ENCODE data around the gene MAN1A1.

DNA sequence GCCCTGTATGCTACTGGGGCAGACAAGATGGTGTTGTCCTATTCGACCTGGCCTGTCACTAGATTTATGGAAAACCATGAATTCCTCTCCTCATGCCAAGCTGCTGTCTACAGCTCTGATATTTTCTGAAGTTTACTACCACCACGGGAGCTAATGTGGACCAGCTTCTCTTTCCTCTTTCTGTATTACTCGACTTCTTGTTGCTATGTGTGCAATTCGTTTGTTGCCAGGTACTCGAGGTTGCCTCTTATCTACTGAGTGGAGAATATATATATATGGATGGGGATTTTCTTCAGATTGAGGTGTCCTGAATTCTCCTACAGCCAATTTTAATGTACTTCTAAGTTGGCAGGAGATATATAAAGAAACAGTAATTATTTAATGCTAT is 34.7 kb downstream of the MAN1A1 start:
- TF ChIP-seq, protein P1, sequence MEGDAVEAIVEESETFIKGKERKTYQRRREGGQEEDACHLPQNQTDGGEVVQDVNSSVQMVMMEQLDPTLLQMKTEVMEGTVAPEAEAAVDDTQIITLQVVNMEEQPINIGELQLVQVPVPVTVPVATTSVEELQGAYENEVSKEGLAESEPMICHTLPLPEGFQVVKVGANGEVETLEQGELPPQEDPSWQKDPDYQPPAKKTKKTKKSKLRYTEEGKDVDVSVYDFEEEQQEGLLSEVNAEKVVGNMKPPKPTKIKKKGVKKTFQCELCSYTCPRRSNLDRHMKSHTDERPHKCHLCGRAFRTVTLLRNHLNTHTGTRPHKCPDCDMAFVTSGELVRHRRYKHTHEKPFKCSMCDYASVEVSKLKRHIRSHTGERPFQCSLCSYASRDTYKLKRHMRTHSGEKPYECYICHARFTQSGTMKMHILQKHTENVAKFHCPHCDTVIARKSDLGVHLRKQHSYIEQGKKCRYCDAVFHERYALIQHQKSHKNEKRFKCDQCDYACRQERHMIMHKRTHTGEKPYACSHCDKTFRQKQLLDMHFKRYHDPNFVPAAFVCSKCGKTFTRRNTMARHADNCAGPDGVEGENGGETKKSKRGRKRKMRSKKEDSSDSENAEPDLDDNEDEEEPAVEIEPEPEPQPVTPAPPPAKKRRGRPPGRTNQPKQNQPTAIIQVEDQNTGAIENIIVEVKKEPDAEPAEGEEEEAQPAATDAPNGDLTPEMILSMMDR (IDR thresholded peaks at IDR 0.05), result no peak
- TF ChIP-seq POLR2A (IDR thresholded peaks at IDR 0.05), result no peak

Data from esophagus squamous epithelium (tissue), 4 donors.